Suppressor macrophage treated with lipopolysaccharide for 4 hours (primary cell): ENCODE results near the gene GNG7.
A peak's percentile ranks its signal among the peaks of the same experiment; 100 is the strongest.
"Not testable (repeated sequence)": the region's sequence is repeated elsewhere in the genome, so short reads cannot be mapped to it uniquely, and the experiment has no call there.

Experiments
- DNase-seq: peaks from one replicate; pipeline ENCODE4 v3.0.0-alpha.2; 2020

Gene GNG7

GRCh38 chr19:2547033-2547680, 155.3 kb downstream of the GNG7 start:
- no peak for DNase-seq

- peak; percentile 96 for DNase-seq
These were observed 156.1 kb downstream of the GNG7 start for GRCh38 chr19:2546128-2547032.

GRCh38 chr19:2545416-2546127, 156.9 kb downstream of the GNG7 start:
- DNase-seq: not testable (repeated sequence)

- no peak for DNase-seq
These were observed 157.7 kb downstream of the GNG7 start for GRCh38 chr19:2544576-2545415.

- peak; percentile 97 for DNase-seq
These were observed 158.7 kb downstream of the GNG7 start for GRCh38 chr19:2543463-2544442.

- not testable (repeated sequence) for DNase-seq
These were observed 159.4 kb downstream of the GNG7 start for GRCh38 chr19:2543072-2543462.

- DNase-seq: peak; percentile 49
These were observed 160.0 kb downstream of the GNG7 start for GRCh38 chr19:2542341-2543069.

GRCh38 chr19:2540646-2541454, 161.6 kb downstream of the GNG7 start:
- no peak for DNase-seq

- no peak for DNase-seq
These were observed 162.2 kb downstream of the GNG7 start for GRCh38 chr19:2540251-2540645.

- no peak for DNase-seq
These were observed 164.3 kb downstream of the GNG7 start for GRCh38 chr19:2538096-2538757.

GRCh38 chr19:2537584-2537983, 164.9 kb downstream of the GNG7 start:
- not testable (repeated sequence) for DNase-seq

- DNase-seq: no peak
These were observed 166.0 kb downstream of the GNG7 start for GRCh38 chr19:2536461-2536860.

GRCh38 chr19:2534423-2535013, 168.0 kb downstream of the GNG7 start:
- no peak for DNase-seq

- no peak for DNase-seq
These were observed 168.6 kb downstream of the GNG7 start for GRCh38 chr19:2533686-2534422.

- DNase-seq: no peak
These were observed 169.4 kb downstream of the GNG7 start for GRCh38 chr19:2533072-2533425.

- DNase-seq: no peak
These were observed 170.0 kb downstream of the GNG7 start for GRCh38 chr19:2532252-2533071.

- DNase-seq: not testable (repeated sequence)
These were observed 172.6 kb downstream of the GNG7 start for GRCh38 chr19:2529942-2530341.
